GM21717 (cell line): ENCODE results near the gene EPM2A.

Source experiments
- ATAC-seq: cut with Tn5 transposase; IDR thresholded peaks from one replicate; pipeline ENCODE4 v1.9.1; 2021; ENCODE audit warnings: mild to moderate bottlenecking, moderate library complexity; ENCODE audit not compliant: unreplicated experiment

The EPM2A gene

DNA sequence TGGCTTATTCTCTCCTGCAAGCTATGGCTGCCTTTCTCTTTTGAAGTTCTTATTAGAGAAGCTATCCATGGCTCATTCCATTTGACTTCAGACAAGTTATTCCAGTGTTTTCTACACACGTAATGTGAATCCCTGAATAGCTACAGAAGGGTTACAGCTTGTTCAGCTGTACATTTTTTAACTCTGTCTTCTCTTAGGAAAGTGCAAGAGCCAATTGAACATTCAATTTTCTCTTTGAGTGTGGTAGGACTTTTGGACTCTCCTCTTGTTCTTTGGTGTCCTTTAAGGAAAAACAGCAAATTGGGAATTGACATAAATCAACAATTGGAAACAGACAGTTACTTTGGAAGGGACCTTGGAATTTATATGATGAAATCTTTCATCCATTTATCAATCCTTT is 125.8 kb downstream of the EPM2A start:
- ATAC-seq, result no peak

DNA sequence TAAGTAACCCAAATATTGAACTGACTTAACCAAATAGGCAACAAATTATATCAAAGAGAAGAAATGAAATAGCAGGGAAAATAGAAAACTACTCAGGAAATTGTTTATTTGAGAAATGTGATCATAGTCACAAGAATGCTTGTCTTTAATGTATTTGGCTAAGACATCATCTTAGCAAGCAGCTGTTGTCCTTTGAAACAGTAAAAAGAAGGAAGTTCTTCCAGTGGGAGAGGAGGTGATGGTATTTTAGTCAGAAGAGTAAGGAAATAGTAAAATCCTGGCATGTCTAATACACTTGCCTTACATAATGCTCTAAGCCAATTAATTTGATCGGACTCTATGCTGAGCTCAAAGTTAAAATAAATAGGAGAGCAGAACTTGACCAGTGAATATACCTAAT is 126.5 kb downstream of the EPM2A start:
- ATAC-seq, result no peak

DNA sequence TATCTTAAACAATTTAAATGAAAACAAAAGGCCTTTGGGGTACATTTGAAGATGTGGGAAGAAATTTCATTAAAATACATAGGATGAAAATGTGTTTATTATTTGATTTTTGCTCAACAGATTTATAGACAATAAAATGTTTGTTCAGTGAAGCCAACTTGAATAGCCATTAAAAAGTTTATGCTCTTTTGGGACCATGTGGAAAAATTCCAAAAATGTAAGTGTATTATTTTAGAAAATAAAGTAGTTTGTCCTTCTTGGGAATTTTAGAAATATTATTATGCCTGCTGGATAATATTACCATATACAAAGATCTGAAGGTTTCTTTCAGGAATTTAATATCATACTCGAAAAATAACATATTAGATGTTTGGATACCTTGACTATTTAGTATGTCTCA is 131.3 kb downstream of the EPM2A start:
- ATAC-seq, result no peak

DNA sequence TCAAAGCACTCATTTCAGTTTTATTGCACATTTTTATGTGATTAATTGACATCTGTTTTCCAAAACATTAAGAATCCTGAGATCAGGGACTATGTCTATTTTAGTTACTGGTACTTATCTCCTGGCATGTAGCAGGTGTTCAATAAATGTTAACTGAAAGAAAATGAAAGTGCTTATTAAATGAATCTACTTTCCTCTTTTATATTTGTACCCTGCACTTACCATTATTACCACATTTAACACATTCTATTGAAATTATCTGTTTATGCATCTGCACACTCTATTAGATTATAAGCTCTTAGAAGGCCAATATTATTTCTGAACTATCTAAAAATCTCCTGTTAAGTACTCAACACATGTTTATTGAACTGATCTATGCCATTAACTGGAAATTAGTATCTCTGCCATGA is 131.9 kb downstream of the EPM2A start:
- ATAC-seq, result no peak

DNA sequence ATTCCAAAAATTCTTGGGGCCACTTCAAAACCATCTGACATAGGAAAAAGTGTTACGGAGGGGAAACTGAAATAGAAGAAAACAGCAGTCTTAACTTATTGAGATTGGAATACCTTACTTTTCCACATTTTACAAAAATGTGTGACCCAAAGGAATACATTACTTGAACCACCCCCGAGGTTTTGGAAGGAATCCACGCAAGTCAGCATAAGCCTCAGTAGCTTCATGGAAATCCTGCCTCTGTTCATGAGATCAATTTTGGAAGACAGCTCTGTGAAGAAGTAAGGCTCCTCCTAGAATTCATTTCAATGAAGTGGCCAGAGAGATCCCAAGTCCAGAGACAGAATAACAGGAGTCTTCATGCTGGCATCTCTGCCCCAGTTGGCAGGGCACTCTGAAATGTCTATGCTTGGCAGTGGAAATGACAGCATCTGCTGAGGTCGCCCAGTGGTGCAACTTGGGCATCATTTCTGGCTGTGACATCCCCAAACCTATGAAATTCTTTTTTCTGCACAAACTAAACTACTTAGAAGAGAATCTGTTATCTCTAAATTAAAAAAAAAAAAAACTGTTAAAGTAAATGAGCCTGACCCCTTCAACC is 132.5 kb downstream of the EPM2A start:
- no peak for ATAC-seq

DNA sequence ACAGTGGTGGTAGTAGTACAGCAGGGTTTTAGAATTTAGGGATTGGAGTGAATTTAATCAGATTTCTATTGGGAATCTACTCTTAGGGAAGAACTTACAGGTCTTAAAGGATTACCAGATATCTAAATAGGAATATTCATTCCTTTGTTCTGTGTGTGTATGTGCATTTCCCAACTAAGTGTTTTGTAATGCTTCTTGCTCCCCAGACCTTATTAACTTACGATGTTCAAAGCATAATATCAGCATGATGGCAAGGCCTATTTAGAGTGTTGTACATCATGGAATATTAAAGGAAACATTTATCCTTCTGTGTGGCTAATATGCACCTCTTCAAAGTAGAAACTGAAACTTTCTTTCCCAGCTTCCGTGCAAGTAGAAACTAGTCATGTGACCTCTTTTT is 133.9 kb downstream of the EPM2A start:
- no peak for ATAC-seq

DNA sequence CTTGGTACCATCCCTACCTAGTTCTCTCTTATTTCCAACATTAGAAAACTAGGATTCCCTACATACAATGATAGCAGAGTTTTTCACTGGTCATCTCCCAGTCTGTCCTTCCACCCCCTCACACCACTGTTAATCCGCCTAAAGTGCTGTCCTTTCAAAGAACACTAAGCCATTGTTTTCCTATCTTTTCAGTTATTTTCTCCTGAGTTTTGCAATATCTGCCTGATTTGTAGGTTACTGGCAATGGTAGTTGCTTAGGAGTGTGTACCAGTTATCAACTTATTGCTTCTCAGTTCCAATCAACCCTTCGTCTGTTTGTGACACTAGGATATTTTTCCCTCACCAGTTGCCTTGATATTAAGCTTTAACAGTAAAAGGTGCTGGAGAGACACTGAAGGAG is 135.0 kb downstream of the EPM2A start:
- no peak for ATAC-seq

DNA sequence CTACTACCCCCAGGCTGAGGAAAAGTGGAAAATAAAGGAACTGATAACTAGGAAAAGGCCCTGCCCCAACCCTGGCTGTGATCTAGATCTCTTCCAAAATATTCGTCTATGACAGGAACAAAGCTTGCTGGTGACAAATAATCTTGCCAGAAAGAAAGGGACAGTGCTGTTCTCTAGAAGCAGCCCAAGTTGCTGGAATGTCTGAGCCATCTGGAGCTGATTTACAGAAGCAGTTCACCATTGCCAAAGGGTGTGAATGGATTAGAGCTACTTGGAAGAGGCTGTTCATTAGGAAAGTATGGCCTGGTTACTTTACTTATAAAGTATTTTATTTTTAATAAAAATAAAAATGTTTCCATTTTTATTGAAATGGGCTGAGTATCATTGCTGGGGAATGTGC is 146.3 kb downstream of the EPM2A start:
- no peak for ATAC-seq

DNA sequence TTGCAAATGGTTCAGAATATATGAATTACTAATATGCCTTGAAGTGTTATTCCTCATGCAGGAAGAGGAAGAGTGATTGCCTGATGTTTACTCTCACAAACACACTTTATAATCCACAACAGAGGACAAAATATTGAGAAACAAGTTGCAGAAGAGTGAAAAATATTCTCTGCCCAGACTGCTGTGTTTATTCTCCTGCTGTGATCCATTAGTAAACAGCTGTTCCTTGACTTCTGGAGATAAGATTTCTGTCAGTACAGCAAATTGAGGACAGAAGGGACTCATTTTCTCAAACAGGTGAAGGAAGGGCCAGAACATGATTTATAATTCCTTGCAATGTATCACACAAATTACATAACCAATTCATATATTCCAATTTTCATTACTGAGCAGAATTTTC is 148.0 kb downstream of the EPM2A start:
- no peak for ATAC-seq

DNA sequence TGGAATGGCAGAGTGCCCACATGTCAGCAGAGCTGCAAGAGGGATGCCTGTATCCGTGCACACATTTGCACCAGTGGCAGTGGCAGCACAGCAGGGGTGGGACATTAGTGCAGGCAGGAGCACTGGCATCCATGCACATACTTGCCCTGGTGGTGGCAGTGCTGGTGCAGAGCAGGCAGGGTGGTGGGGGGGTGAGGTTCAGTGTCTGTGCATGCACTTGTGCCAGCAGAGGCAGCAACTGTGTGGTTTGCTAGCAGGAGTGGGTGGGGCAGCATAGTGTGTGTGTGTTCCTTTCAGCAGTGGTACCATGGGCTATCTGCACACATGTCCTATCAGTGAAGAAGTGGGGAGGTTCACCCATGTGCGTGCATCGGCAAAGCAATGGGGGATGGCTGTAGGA is 151.6 kb downstream of the EPM2A start:
- ATAC-seq, result no peak
